Endodermal cell (in vitro differentiated cells): ENCODE measurements around the gene PTPRT. TPM values are rescaled to one million over a fixed set of nuclear protein-coding genes. Genes with fewer than 3 reads are reported as not detected.

Source experiments
- DNase-seq: peaks from one replicate; pipeline ENCODE4 v3.0.0-alpha.2; 2017
- H3K27ac ChIP-seq: 2 replicates; pipeline ENCODE4 v1.5.1; 2013; ENCODE audit warnings: mild to moderate bottlenecking, low read depth, low read length, moderate library complexity
- H3K27me3 ChIP-seq: 2 replicates; pipeline ENCODE4 v1.6.1; 2013; ENCODE audit warnings: mild to moderate bottlenecking, low read length, moderate library complexity; ENCODE audit not compliant: insufficient read depth, control insufficient read depth, poor library complexity, severe bottlenecking
- H3K36me3 ChIP-seq: 2 replicates; pipeline ENCODE4 v1.7.0; 2013; ENCODE audit warnings: mild to moderate bottlenecking, low read length, moderate library complexity; ENCODE audit not compliant: control insufficient read depth, insufficient read depth
- H3K4me1 ChIP-seq: one replicate; pipeline ENCODE4 v1.7.0; 2013; ENCODE audit warnings: low read length; ENCODE audit not compliant: control insufficient read depth, insufficient read depth
- H3K4me3 ChIP-seq: 2 replicates; pipeline ENCODE4 v1.5.1; 2013; ENCODE audit warnings: mild to moderate bottlenecking, low read length, moderate library complexity
- H3K9ac ChIP-seq: 2 replicates; pipeline ENCODE4 v1.6.1; 2013; ENCODE audit warnings: mild to moderate bottlenecking, low read length, moderate library complexity; ENCODE audit not compliant: poor library complexity, severe bottlenecking; ENCODE audit errors: extremely low read depth
- H3K9me3 ChIP-seq: 2 replicates; pipeline ENCODE4 v1.6.1; 2013; ENCODE audit warnings: mild to moderate bottlenecking, low read length, moderate library complexity; ENCODE audit not compliant: control insufficient read depth
- H3K27ac Mint-ChIP-seq: 2 replicates; pipeline ENCODE4 v1.8.0; 2020; ENCODE audit warnings: mixed read lengths
- H3K27me3 Mint-ChIP-seq: 2 replicates; pipeline ENCODE4 v1.8.0; 2021; ENCODE audit warnings: mild to moderate bottlenecking, mixed read lengths; ENCODE audit not compliant: insufficient read depth
- H3K36me3 Mint-ChIP-seq: 2 replicates; pipeline ENCODE4 v1.8.0; 2020; ENCODE audit warnings: low read depth, mixed read lengths
- H3K4me1 Mint-ChIP-seq: 2 replicates; pipeline ENCODE4 v1.8.0; 2020; ENCODE audit warnings: mixed read lengths
- H3K4me3 Mint-ChIP-seq: 2 replicates; pipeline ENCODE4 v1.8.0; 2020; ENCODE audit warnings: mild to moderate bottlenecking, moderate library complexity, mixed read lengths
- H3K9me3 Mint-ChIP-seq: 2 replicates; pipeline ENCODE4 v1.8.0; 2020; ENCODE audit warnings: mild to moderate bottlenecking, mixed read lengths
- WGBS, 2 experiments: methylation state at CpG; one replicate each; pipeline versions ENCODE4 v1.1.5 to v1.1.7; 2013; ENCODE audit warnings: missing lambda C conversion rate in 2 of 2, mixed read lengths in 1 of 2; ENCODE audit not compliant: insufficient coverage in 1 of 2, insufficient read length in 1 of 2; 5-methylcytosine and 5-hydroxymethylcytosine counted together
- total RNA-seq, 2 donors: library from RNA; stranded (reverse); fragmentation: NEBNext Ultra II Directional in 1 of 2; extraction: Animal tissue kit (Norgen Biotek cat#: 25700) in 1 of 2; gene quantifications; 2 replicates in 1 of 2; 3 replicates in 1 of 2; pipeline ENCODE4 v1.2.1, GENCODE V29; 2021
- TF ChIP-seq, protein P1 (sequence below): fragments of 200-600 bp; sonication (generic); conservative IDR thresholded peaks from 2 replicates; pipeline ENCODE4 v1.5.0; 2021; ENCODE audit warnings: antibody characterized with exemption, mild to moderate bottlenecking

Gene PTPRT
- total RNA-seq, 2 donors from 2014 or later = 2.3 to 2.7 TPM

DNA sequence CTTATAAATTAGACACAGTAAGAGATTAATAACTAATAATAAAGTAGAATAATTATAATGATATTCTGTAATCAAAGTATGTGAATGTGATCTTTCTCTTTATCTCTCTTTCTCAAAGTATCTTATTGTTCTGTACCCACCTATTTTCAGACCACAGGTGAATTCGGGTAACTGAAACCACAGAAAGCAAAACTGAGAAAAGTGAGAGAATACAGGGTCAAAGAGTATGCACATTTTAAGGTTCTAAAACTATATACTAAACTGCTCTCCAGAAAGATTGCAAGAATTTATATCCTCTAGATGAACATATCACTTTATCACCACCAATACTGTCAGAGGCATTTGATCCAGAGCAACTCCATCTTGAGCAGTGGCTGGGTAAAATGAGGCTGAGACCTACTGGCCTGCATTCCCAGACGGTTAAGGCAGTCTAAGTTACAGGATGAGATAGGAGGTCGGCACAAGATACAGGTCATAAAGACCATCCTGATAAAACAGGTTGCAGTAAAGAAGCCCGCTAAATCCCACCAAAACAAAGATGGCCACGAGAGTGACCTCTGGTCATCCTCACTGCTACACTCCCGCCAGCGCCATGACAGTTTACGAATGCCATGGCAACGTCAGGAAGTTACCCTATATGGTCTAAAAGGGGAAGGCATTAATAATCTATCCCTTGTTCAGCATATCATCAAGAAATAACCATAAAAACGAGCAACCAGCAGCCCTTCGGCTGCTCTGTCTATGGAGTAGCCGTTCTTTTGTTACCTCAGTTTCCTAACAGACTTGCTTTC lies 211.3 kb downstream of the PTPRT start:
- Mint-ChIP-seq H3K36me3 (no peaks in the 10 kb centered on the region), H3K27ac (no peak overlapping the region), H3K4me3 (no peak overlapping the region), H3K4me1 (peaks cover 37% of the 10 kb centered on the region), H3K9me3 (peaks cover 3% of the 10 kb centered on the region), H3K27me3 (peaks cover 6% of the 10 kb centered on the region)
- no peak for DNase-seq
- Histone ChIP-seq H3K9me3 (no peaks in the 10 kb centered on the region), H3K27ac (no peak overlapping the region), H3K4me1 (peaks cover 27% of the 10 kb centered on the region), H3K36me3 (no peaks in the 10 kb centered on the region), H3K27me3 (no peaks in the 10 kb centered on the region), H3K4me3 (no peak overlapping the region), H3K9ac (no peak overlapping the region)
- TF ChIP-seq, protein P1, sequence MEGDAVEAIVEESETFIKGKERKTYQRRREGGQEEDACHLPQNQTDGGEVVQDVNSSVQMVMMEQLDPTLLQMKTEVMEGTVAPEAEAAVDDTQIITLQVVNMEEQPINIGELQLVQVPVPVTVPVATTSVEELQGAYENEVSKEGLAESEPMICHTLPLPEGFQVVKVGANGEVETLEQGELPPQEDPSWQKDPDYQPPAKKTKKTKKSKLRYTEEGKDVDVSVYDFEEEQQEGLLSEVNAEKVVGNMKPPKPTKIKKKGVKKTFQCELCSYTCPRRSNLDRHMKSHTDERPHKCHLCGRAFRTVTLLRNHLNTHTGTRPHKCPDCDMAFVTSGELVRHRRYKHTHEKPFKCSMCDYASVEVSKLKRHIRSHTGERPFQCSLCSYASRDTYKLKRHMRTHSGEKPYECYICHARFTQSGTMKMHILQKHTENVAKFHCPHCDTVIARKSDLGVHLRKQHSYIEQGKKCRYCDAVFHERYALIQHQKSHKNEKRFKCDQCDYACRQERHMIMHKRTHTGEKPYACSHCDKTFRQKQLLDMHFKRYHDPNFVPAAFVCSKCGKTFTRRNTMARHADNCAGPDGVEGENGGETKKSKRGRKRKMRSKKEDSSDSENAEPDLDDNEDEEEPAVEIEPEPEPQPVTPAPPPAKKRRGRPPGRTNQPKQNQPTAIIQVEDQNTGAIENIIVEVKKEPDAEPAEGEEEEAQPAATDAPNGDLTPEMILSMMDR = no peak
- WGBS, 2 experiments = 91 to 95% methylated on average over 7 to 12 of the region's 12 CpGs

DNA sequence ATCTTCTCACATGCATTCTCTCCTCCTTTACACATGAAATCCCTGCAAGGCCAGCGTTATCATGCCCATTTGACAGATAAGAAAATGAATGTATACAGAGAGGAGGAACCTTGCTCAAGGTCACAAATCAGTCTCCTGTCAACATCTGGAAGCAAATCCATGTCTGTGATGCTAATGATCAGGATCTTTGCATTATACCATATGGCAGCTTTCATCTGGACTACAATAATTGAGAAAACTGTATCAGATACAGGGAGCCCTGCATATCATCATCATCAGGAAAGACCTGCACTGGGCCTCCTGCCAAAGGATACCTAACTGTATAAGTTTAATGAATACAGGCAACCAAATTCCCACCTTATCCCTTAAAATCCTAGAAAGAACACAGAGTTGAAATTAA lies 213.7 kb downstream of the PTPRT start:
- no peaks in the 10 kb centered on the region for H3K36me3 Mint-ChIP-seq

DNA sequence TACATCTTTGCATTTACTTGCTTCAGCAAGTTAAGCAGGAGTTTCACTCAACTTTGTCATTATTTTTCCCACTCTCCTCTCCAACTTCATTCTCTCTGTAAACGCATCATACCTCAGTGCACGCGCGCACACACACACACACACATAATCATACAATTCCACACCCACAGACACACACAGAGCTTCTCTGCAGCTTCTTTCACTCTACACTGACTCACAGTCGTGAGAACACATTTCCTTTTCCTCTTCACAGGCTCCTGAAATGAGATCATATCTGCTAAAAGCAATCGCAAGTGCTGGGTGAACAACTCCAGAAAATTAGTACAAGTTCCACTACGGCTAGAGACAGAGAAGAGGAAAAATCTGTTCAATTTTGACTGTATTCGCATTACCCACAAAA lies 215.4 kb downstream of the PTPRT start:
- Mint-ChIP-seq H3K4me3 (no peak overlapping the region), H3K36me3 (no peaks in the 10 kb centered on the region), H3K27me3 (peaks cover 11% of the 10 kb centered on the region), H3K9me3 (peaks cover 3% of the 10 kb centered on the region), H3K4me1 (peaks cover 4% of the 10 kb centered on the region), H3K27ac (no peak overlapping the region)
- Histone ChIP-seq H3K9me3 (no peaks in the 10 kb centered on the region), H3K36me3 (no peaks in the 10 kb centered on the region), H3K4me1 (peaks cover 4% of the 10 kb centered on the region), H3K27me3 (no peaks in the 10 kb centered on the region), H3K27ac (no peak overlapping the region), H3K4me3 (no peak overlapping the region), H3K9ac (no peak overlapping the region)
- no peak for DNase-seq
- 90 to 96% methylated on average over 8 of the region's 8 CpGs for WGBS, 2 experiments
- TF ChIP-seq, protein P1 = no peak

More for the DNA sequence above, 213.7 kb downstream of the PTPRT start:
- H3K27me3 ChIP-seq = no peaks in the 10 kb centered on the region
- TF ChIP-seq, protein P1 = no peak
- H3K4me1 ChIP-seq = peaks cover 9% of the 10 kb centered on the region
- Mint-ChIP-seq H3K9me3 (peaks cover 3% of the 10 kb centered on the region), H3K27me3 (peaks cover 11% of the 10 kb centered on the region), H3K4me3 (no peak overlapping the region), H3K4me1 (peaks cover 21% of the 10 kb centered on the region), H3K27ac (no peak overlapping the region)
- no peak for DNase-seq
- 92 to 100% methylated on average over 1 of the region's 1 CpG for WGBS, 2 experiments
- no peaks in the 10 kb centered on the region for H3K36me3 ChIP-seq
- H3K27ac ChIP-seq = no peak overlapping the region
- no peaks in the 10 kb centered on the region for H3K9me3 ChIP-seq
- no peak overlapping the region for H3K4me3 ChIP-seq
- no peak overlapping the region for H3K9ac ChIP-seq
